HUES6 (cell line): ENCODE measurements around the gene COL15A1.

Experiments used
- H3K27ac ChIP-seq: 2 replicates; pipeline ENCODE4 v1.7.0; 2013; ENCODE audit warnings: low read depth, mild to moderate bottlenecking, low read length, inconsistent platforms
- H3K27me3 ChIP-seq: 2 replicates; pipeline ENCODE4 v1.6.1; 2013; ENCODE audit warnings: low read length; ENCODE audit not compliant: control insufficient read depth, insufficient read depth
- H3K36me3 ChIP-seq: 2 replicates; pipeline ENCODE4 v1.6.1; 2013; ENCODE audit warnings: low read length; ENCODE audit not compliant: control insufficient read depth, insufficient read depth
- H3K4me1 ChIP-seq: 2 replicates; pipeline ENCODE4 v1.6.1; 2013; ENCODE audit warnings: low read length; ENCODE audit not compliant: control insufficient read depth, insufficient read depth
- H3K4me3 ChIP-seq: 2 replicates; pipeline ENCODE4 v1.5.1; 2013; ENCODE audit warnings: low read depth, low read length
- H3K9ac ChIP-seq: one replicate; pipeline ENCODE4 v1.6.1; 2013; ENCODE audit warnings: mild to moderate bottlenecking, low read length
- H3K9me3 ChIP-seq: 2 replicates; pipeline ENCODE4 v1.6.1; 2013; ENCODE audit warnings: low read depth, low read length; ENCODE audit not compliant: control insufficient read depth, insufficient read depth

Gene COL15A1

DNA sequence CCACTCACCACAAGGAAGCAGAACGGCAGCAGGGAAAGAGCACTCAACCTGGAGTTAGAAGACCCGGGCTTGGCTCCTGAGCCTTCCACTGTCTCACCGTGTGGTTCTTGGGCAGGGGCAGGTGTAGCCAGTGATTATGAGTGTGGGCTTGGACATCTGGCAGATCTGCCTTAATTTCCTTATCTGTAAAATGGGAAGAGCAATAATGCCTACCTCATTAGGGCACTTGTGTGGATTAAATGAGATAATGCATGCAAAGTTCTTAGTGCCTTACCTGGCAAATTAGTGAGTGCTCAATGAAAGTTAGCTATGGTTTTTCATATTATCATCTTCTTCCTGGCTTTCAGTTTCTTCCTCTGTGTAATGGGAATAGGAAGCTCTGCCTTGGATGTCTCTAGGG, 28.1 kb upstream of the COL15A1 start:
- Histone ChIP-seq H3K4me1 (0 out of 2 replicates have a peak, but pooled peaks cover 4% of the 10 kb centered on the region), H3K9ac (no peak overlapping the region), H3K4me3 (no peak overlapping the region), H3K36me3 (no peaks in the 10 kb centered on the region), H3K27me3 (no peaks in the 10 kb centered on the region), H3K27ac (no peak overlapping the region), H3K9me3 (no peaks in the 10 kb centered on the region)

DNA sequence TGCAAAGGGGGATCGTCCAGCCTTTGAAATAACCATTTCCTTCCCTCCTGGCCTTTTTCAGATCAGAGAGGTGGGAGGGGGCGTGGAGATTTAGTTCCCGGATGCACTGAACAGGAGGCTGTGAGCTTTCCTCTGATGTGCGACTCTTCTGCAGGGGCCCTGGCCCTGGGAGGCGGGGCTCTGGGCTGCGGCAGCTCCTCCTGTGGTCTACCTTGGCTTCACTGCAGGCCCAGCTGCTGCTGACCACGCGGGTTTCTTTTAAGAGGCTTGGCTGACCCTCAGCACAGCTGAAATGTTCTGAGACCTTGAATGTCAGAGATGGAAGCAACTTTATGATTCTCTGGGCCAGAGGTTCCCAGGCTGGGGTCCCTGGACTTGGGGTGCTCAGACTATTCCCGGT, 27.0 kb upstream of the COL15A1 start:
- H3K27ac ChIP-seq = no peak overlapping the region
- H3K9me3 ChIP-seq = no peaks in the 10 kb centered on the region
- H3K27me3 ChIP-seq = no peaks in the 10 kb centered on the region
- H3K4me1 ChIP-seq = 0 out of 2 replicates have a peak, but pooled peaks cover 4% of the 10 kb centered on the region
- no peaks in the 10 kb centered on the region for H3K36me3 ChIP-seq
- no peak overlapping the region for H3K4me3 ChIP-seq
- no peak overlapping the region for H3K9ac ChIP-seq

DNA sequence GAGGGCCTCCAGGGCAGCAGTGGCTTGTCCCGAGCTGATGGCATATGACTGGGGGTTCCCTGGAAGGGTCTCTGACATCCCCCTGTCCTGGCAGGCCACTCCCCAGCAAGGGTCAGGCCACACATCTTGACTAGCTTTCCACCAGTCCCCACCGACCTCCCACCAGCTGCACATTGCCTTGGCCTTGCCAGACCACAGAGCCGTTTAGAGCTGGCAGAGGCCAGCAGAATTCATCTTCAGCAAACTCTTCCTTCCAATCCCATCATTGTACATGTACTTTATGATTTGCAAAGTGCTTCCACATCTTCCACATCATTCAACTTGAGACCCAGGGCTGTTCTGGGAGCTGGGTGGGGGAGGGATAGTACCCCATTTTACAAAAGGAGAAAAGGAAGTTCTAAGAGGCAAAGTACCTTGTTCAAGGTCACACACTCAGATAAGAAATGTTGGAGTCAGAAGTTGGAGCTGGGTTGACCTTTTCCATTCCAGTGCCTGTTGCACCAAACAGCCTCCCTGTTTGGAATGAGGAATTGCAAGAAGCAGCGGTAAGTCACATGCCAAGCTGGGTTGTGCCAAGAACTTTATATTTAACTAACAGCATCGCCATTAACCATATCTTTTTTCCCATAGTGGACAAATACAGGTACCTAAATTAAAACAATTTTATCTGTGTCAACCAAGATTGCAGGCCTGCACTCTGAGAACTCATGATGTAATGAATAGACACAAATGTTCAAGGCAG, 25.8 kb upstream of the COL15A1 start:
- no peaks in the 10 kb centered on the region for H3K27me3 ChIP-seq
- no peak overlapping the region for H3K9ac ChIP-seq
- peaks cover 8% of the 10 kb centered on the region; the same call in 1 of the 2 replicates for H3K4me1 ChIP-seq
- H3K4me3 ChIP-seq = no peak overlapping the region
- H3K9me3 ChIP-seq = no peaks in the 10 kb centered on the region
- H3K36me3 ChIP-seq = no peaks in the 10 kb centered on the region
- H3K27ac ChIP-seq = no peak overlapping the region

DNA sequence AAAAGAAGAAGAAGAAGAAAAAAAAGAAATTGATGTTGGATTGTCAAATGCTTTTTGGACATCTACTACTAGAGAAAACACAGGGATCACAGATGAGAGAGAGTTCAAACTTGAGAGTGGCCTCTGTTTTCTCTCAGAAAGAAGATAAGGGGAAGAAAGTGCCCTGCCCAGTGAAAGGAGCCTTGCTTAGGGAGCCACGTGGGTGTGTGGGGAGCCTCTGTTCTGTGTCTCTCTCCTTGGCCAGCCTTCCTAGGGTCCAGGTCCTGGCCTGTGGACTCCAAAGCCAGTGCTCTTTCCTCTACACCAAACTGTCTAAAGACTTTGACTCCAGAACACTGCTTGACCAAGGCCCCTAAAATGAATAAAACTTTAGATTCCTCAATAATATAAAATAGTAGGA, 22.0 kb upstream of the COL15A1 start:
- H3K27ac ChIP-seq = no peak overlapping the region
- H3K4me3 ChIP-seq = no peak overlapping the region
- H3K36me3 ChIP-seq = no peaks in the 10 kb centered on the region
- H3K9me3 ChIP-seq = no peaks in the 10 kb centered on the region
- no peaks in the 10 kb centered on the region for H3K27me3 ChIP-seq
- H3K4me1 ChIP-seq = peaks cover 21% of the 10 kb centered on the region; the same call in 1 of the 2 replicates
- no peak overlapping the region for H3K9ac ChIP-seq

DNA sequence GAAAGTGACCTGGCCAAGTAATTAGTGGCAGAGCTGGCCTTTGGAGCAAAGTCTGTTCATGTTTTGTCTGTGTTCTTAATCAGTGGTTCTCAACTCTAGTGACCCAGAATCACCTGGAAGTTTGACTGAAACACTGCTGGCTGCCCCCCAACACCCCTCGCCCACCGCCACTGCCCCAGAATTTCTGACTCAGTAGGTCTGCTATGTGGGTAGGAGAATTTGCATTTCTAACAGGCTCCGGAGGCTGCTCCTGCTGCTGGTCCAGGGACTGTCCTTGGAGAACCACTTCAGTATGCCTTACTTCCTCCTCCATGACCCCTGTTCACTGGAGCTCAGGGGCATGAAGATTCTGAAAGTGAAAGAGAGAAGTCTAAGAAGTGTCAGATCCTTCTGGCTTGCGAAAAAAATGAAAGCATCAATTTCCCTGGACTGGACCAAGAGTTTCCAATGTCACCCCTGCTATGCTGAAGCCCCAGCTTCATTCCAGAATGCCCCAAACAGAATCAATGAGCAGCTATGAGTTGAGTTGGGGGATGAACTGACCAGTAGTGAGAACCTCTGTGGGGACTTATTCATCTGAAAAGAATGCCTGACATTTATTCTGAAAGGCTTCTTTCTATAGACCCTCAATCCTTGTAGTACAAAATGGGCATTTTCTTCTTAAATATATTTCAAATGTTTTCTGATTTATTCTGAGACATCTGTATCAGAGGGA, 20.8 kb upstream of the COL15A1 start:
- Histone ChIP-seq H3K36me3 (no peaks in the 10 kb centered on the region), H3K4me1 (peaks cover 20% of the 10 kb centered on the region; the same call in 1 of the 2 replicates), H3K9me3 (no peaks in the 10 kb centered on the region), H3K27me3 (no peaks in the 10 kb centered on the region), H3K9ac (no peak overlapping the region), H3K27ac (no peak overlapping the region), H3K4me3 (no peak overlapping the region)

DNA sequence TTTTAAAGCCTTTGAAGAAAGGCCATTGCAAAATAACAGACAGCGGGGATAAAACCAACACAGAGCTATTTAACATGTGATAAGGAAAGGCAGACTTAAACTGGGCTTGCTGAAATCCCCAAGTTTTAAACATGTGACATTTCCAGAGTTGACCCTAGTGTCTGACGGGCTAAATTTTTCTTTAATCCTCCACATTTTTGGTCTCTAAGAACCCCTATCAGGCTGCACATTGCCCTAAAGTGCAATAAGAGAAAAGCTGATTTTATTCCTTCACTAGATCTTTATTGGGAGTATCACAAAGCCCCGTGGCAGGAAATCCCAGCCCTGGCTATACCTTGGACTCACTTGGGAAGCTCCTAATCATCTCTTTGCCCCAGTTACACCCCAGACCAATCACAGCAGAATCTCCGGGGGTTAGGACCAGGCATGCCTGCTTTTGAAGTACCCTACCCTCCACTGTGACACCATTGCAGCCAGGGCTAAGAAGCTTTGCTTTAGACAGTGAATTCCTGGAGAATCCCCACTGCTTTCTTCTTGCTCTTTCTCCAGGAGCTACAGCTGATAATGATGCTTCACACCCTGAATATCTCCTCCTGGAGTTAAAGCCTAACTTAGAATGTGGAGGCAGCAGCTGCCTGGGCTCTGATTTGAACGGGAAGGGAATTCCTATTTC, 20.1 kb upstream of the COL15A1 start:
- H3K27ac ChIP-seq = no peak overlapping the region

DNA sequence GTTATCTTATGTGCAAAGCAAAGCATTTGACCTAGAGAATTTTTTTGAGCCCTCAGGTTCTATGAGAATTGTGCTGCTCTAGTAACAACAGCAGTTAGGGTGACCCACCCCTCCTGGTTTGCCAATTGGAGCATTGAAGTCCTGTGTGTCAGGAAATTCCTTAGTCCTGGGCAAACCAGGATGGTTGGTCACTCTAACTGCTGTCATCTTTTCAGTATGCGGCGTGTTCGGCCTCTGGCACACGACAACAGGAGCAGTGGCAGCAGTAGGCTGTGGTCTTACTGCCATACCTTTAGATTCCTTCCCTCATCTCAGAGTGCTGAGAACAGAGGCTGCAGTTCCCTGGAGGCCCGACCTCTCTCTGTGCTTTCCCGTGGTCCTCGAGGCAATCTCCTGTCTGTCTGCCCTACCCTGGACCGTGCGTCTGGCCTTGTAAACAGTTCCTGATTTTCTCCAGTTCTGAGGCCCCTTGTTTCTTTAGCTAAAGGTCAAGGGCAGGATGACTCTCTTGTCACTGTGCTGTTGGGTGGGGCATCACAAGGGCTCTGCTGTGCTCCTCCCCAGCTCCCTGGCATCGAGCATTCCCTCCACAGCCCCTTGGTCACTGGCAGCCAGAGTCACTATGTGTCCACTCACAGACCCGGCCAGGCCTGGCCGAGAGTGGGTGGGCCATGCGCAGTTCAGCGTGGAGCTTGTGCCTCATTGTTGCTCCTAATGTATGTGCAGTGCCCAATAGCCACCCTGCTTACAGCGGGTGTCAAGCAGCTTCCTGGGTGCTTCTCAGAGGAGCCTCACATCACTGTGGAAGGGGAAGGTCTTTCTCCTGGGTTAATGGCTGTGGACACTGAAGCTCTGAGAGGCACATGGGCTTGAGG, 18.5 kb upstream of the COL15A1 start:
- H3K4me3 ChIP-seq = no peak overlapping the region
- H3K27me3 ChIP-seq = no peaks in the 10 kb centered on the region
- H3K9me3 ChIP-seq = no peaks in the 10 kb centered on the region
- no peak overlapping the region for H3K27ac ChIP-seq
- no peak overlapping the region for H3K9ac ChIP-seq
- peaks cover 23% of the 10 kb centered on the region; the same call in 1 of the 2 replicates for H3K4me1 ChIP-seq
- H3K36me3 ChIP-seq = no peaks in the 10 kb centered on the region

More for the DNA sequence above, 20.1 kb upstream of the COL15A1 start:
- H3K9me3 ChIP-seq = no peaks in the 10 kb centered on the region
- H3K27me3 ChIP-seq = no peaks in the 10 kb centered on the region
- H3K4me3 ChIP-seq = no peak overlapping the region
- no peak overlapping the region for H3K9ac ChIP-seq
- H3K36me3 ChIP-seq = no peaks in the 10 kb centered on the region
- H3K4me1 ChIP-seq = peaks cover 20% of the 10 kb centered on the region; the same call in 1 of the 2 replicates

DNA sequence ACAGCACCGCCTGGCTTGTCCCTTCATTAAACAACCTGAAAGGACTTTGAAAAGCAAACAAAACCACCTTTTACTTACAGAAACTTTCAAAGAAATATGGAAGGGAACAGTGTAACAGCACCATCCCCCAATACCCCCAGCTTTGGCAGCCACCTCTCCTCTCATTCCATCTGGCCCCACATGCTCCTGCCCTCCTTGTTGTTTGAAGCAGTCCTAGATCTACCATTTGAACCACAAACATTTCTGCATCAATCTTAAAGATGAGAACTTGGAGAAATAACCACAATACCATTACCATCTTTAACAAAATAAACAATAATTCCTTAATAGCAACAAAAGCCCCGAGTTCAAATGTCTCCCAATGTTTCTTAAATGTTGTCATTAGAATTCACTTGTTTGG, 17.8 kb upstream of the COL15A1 start:
- H3K4me1 ChIP-seq = peaks cover 23% of the 10 kb centered on the region; the same call in 1 of the 2 replicates
- no peak overlapping the region for H3K27ac ChIP-seq
- no peaks in the 10 kb centered on the region for H3K36me3 ChIP-seq
- no peaks in the 10 kb centered on the region for H3K9me3 ChIP-seq
- no peak overlapping the region for H3K4me3 ChIP-seq
- no peak overlapping the region for H3K9ac ChIP-seq
- H3K27me3 ChIP-seq = no peaks in the 10 kb centered on the region

DNA sequence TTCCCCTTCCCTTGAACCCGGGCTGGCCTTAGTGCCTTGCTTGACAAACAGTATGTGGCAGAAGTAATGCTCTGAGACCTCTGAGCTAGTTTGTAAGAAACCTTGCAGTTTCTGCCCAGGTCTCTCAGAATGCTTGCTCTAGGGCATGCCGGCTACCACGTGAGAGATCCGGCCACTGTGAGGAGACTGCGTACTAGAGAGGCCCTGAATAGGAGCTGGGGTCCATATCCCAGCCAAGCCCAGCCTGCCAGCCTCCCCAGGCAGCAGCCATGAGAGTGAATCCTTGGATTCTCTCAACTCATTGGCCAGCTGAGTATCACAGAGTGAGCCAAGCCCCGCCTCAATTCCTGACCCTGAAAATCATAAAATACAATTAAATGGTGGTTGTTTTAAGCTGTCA, 16.0 kb upstream of the COL15A1 start:
- H3K36me3 ChIP-seq = no peaks in the 10 kb centered on the region
- peaks cover 21% of the 10 kb centered on the region; the same call in 1 of the 2 replicates for H3K4me1 ChIP-seq
- no peaks in the 10 kb centered on the region for H3K9me3 ChIP-seq
- H3K4me3 ChIP-seq = no peak overlapping the region
- no peak overlapping the region for H3K27ac ChIP-seq
- no peak overlapping the region for H3K9ac ChIP-seq
- H3K27me3 ChIP-seq = no peaks in the 10 kb centered on the region

DNA sequence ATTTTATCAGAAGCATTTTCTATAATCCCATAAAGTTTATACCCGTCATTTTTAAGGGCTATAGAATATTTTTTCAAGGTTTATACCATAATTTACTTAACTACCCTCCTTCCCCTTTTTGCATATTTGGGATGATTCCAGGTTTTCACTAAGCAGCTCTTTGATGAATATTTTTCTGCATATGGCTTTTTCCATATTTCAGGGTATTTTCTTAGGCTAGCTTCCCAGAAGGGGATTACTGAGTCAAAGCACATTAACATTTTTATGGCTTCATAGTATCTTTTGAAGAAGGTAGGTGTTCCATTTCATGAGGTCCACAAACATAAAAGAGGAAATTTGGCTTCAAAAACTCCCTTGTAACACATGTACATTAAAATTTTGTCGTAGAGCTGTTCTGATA, 14.6 kb upstream of the COL15A1 start:
- Histone ChIP-seq H3K4me1 (peaks cover 11% of the 10 kb centered on the region; the same call in 1 of the 2 replicates), H3K27ac (no peak overlapping the region)

More for the DNA sequence above, 14.6 kb upstream of the COL15A1 start:
- Histone ChIP-seq H3K27me3 (no peaks in the 10 kb centered on the region), H3K9ac (no peak overlapping the region), H3K9me3 (no peaks in the 10 kb centered on the region), H3K36me3 (no peaks in the 10 kb centered on the region), H3K4me3 (no peak overlapping the region)
